Ishikawa (cell line): ENCODE results near the gene KRT222.

Experiments
- CREB1 ChIP-seq: IDR thresholded peaks from 2 replicates; pipeline ENCODE4 v1.6.1; 2012; ENCODE audit warnings: low read depth
- EP300 ChIP-seq: IDR thresholded peaks from 2 replicates; pipeline ENCODE4 v1.6.1; 2012; ENCODE audit warnings: borderline replicate concordance
- MAX ChIP-seq: IDR thresholded peaks from 2 replicates; pipeline ENCODE4 v1.6.1; 2012
- TAF1 ChIP-seq: IDR thresholded peaks from 2 replicates; pipeline ENCODE4 v1.6.1; 2012; ENCODE audit warnings: low read depth, mild to moderate bottlenecking
- TCF12 ChIP-seq: IDR thresholded peaks from 2 replicates; pipeline ENCODE4 v1.6.1; 2012; ENCODE audit warnings: low read depth
- TEAD4 ChIP-seq: IDR thresholded peaks from 2 replicates; pipeline ENCODE4 v1.6.1; 2012

- TF ChIP-seq TCF12, result no peak
- TF ChIP-seq TAF1, result no peak
- no peak for TF ChIP-seq EP300
- TF ChIP-seq TEAD4, result no peak
- TF ChIP-seq MAX, result no peak
- no peak for TF ChIP-seq CREB1
Measured at GRCh38 chr17:40699853-40700252, 34.9 kb upstream of the KRT222 start.
